ENCODE data around the gene PMS1. TPM values are rescaled to one million over a fixed set of nuclear protein-coding genes. Genes with fewer than 3 reads are reported as not detected.
A peak's percentile ranks its signal among the peaks of the same experiment; 100 is the strongest.

PMS1 gene
- total RNA-seq, 6 donors from 2014 or later: 6.7 to 27.1 (median 20.0) TPM

GRCh38 chr2:189797902-189798301 is 13.7 kb downstream of the PMS1 start:
- peaks cover 0 to 31% (median 9%) of the 10 kb centered on the region in 4 donors for H3K36me3 ChIP-seq
- no peaks in the 10 kb centered on the region for H3K27me3 ChIP-seq
- H3K9me3 ChIP-seq: no peaks in the 10 kb centered on the region
- ATAC-seq (ENCODE audit: low FRiP score in 2 of 2): no peak
- no peak overlapping the region for H3K4me3 ChIP-seq
- no peak overlapping the region for H3K27ac ChIP-seq
- 94 to 98% methylated on average over 6 of the region's 6 CpGs for WGBS, 2 donors
- TF ChIP-seq POLR2A (IDR thresholded peaks at IDR 0.05) (no peak), POLR2AphosphoS5 (IDR thresholded peaks at IDR 0.05) (no peak), EP300 (IDR thresholded peaks at IDR 0.05) (no peak)
- TF ChIP-seq, protein P1, sequence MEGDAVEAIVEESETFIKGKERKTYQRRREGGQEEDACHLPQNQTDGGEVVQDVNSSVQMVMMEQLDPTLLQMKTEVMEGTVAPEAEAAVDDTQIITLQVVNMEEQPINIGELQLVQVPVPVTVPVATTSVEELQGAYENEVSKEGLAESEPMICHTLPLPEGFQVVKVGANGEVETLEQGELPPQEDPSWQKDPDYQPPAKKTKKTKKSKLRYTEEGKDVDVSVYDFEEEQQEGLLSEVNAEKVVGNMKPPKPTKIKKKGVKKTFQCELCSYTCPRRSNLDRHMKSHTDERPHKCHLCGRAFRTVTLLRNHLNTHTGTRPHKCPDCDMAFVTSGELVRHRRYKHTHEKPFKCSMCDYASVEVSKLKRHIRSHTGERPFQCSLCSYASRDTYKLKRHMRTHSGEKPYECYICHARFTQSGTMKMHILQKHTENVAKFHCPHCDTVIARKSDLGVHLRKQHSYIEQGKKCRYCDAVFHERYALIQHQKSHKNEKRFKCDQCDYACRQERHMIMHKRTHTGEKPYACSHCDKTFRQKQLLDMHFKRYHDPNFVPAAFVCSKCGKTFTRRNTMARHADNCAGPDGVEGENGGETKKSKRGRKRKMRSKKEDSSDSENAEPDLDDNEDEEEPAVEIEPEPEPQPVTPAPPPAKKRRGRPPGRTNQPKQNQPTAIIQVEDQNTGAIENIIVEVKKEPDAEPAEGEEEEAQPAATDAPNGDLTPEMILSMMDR (IDR thresholded peaks at IDR 0.05): no peak
- H3K4me1 ChIP-seq: no peaks in the 10 kb centered on the region
- no peak for DNase-seq

- Histone ChIP-seq H3K27me3 (no peaks in the 10 kb centered on the region), H3K27ac (no peak overlapping the region), H3K4me1 (peaks cover 0 to 1% (median 0%) of the 10 kb centered on the region in 4 donors), H3K4me3 (no peak overlapping the region), H3K36me3 (peaks cover 0 to 25% (median 9%) of the 10 kb centered on the region in 4 donors), H3K9me3 (no peaks in the 10 kb centered on the region)
- 73 to 75% methylated on average over 4 of the region's 4 CpGs for whole genome bisulfite sequencing, 2 donors
- DNase-seq: no peak
- TF ChIP-seq EP300 (IDR thresholded peaks at IDR 0.05): no peak
- TF ChIP-seq, protein P1 (IDR thresholded peaks at IDR 0.05): peak in 3 of 6 experiments; percentile 12 to 20 (median 14)
- peak in 1 of 2 donors; percentile 80 for ATAC-seq (ENCODE audit: low FRiP score in 2 of 2)
These were observed 14.2 kb downstream of the PMS1 start for GRCh38 chr2:189798312-189799029.

DNA sequence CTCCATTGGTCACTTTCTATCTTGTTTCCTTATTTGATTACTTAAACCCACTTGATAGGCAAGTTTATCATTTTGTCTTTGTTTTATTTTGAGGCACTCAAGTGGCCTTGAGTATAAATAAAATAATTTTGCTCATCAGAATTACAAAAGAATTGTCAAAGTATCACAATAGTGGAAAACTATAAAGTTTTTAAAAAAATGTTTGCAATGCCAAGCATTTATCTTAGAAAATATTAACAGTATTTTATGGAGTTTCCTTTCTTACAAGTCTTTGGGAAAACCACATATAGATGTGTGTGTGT is 14.7 kb downstream of the PMS1 start:
- Histone ChIP-seq H3K27ac (no peak overlapping the region), H3K4me1 (peaks cover 0 to 5% (median 0%) of the 10 kb centered on the region in 4 donors), H3K27me3 (no peaks in the 10 kb centered on the region), H3K4me3 (no peak overlapping the region), H3K36me3 (peaks cover 0 to 20% (median 9%) of the 10 kb centered on the region in 4 donors), H3K9me3 (no peaks in the 10 kb centered on the region)
- DNase-seq: no peak
- TF ChIP-seq POLR2A (IDR thresholded peaks at IDR 0.05): no peak
- no peak for TF ChIP-seq POLR2AphosphoS5 (IDR thresholded peaks at IDR 0.05)
- no peak for TF ChIP-seq EP300 (IDR thresholded peaks at IDR 0.05)
- TF ChIP-seq, protein P1 (IDR thresholded peaks at IDR 0.05): no peak
- ATAC-seq (ENCODE audit: low FRiP score in 2 of 2): no peak

- WGBS, 2 donors: 79 to 84% methylated on average over 2 of the region's 2 CpGs
- H3K27me3 ChIP-seq: no peaks in the 10 kb centered on the region
- no peak for TF ChIP-seq POLR2AphosphoS5 (IDR thresholded peaks at IDR 0.05)
- no peak for TF ChIP-seq EP300 (IDR thresholded peaks at IDR 0.05)
- TF ChIP-seq, protein P1 (IDR thresholded peaks at IDR 0.05): no peak
- TF ChIP-seq POLR2A (IDR thresholded peaks at IDR 0.05): no peak
- H3K9me3 ChIP-seq: no peaks in the 10 kb centered on the region
- ATAC-seq (ENCODE audit: low FRiP score in 2 of 2): no peak
- H3K4me3 ChIP-seq: no peak overlapping the region
- H3K4me1 ChIP-seq: peaks cover 0 to 5% (median 0%) of the 10 kb centered on the region in 4 donors
- H3K36me3 ChIP-seq: peaks cover 0 to 14% (median 8%) of the 10 kb centered on the region in 4 donors
- no peak overlapping the region for H3K27ac ChIP-seq
- DNase-seq: no peak
These were observed 15.3 kb downstream of the PMS1 start for GRCh38 chr2:189799531-189799930.

GRCh38 chr2:189802396-189802912 is 18.2 kb downstream of the PMS1 start:
- no peaks in the 10 kb centered on the region for H3K9me3 ChIP-seq
- no peaks in the 10 kb centered on the region for H3K27me3 ChIP-seq
- H3K27ac ChIP-seq: no peak overlapping the region
- no peak overlapping the region for H3K4me3 ChIP-seq
- H3K36me3 ChIP-seq: peaks cover 0 to 16% (median 1%) of the 10 kb centered on the region in 4 donors
- TF ChIP-seq POLR2A (IDR thresholded peaks at IDR 0.05) (no peak), EP300 (IDR thresholded peaks at IDR 0.05) (no peak), POLR2AphosphoS5 (IDR thresholded peaks at IDR 0.05) (no peak)
- TF ChIP-seq, protein P1 (IDR thresholded peaks at IDR 0.05): no peak
- ATAC-seq (ENCODE audit: low FRiP score in 2 of 2) (no peak), DNase-seq (no peak)
- H3K4me1 ChIP-seq: peaks cover 0 to 5% (median 0%) of the 10 kb centered on the region in 4 donors
- 88 to 92% methylated on average over 2 of the region's 2 CpGs for WGBS, 2 donors

Measured in upper lobe of left lung (tissue), 6 donors.